Subcutaneous adipose tissue (tissue), 4 donors: ENCODE measurements around the gene MBD5. TPM values are rescaled to one million over a fixed set of nuclear protein-coding genes. Genes with fewer than 3 reads are reported as not detected.

ENCODE experiments used
- CTCF ChIP-seq: fragments of 450-650 bp; IDR thresholded peaks from one replicate; pipeline ENCODE4 v1.5.1; 2016; ENCODE audit warnings: low read depth, mild to moderate bottlenecking, control low read depth, antibody characterized with exemption, moderate library complexity
- total RNA-seq, 4 donors: library from RNA; depleted of rRNA; stranded (reverse); fragments of >200 nt; gene quantifications; one replicate each; pipeline ENCODE4 v1.1.0, GENCODE V29; 2016

The MBD5 gene
- total RNA-seq, 4 donors from 2014 or later: 29.4 to 35.0 (median 32.9) TPM

- TF ChIP-seq CTCF: no peak
These were observed 492.5 kb downstream of the MBD5 start for GRCh38 chr2:148513427-148513826.

- TF ChIP-seq CTCF: no peak
These were observed 494.2 kb downstream of the MBD5 start for GRCh38 chr2:148515120-148515519.

GRCh38 chr2:148515976-148516375 is 495.1 kb downstream of the MBD5 start:
- TF ChIP-seq CTCF: no peak

GRCh38 chr2:148517296-148517695 is 496.4 kb downstream of the MBD5 start:
- TF ChIP-seq CTCF: no peak

- TF ChIP-seq CTCF: no peak
These were observed 496.9 kb downstream of the MBD5 start for GRCh38 chr2:148517822-148518221.

GRCh38 chr2:148519013-148519412 is 498.1 kb downstream of the MBD5 start:
- TF ChIP-seq CTCF: no peak

GRCh38 chr2:148521181-148521580 is 500.3 kb downstream of the MBD5 start:
- no peak for TF ChIP-seq CTCF
